Measurements from ENCODE around the gene ZNF407. TPM values are rescaled to one million over a fixed set of nuclear protein-coding genes. Genes with fewer than 3 reads are reported as not detected.

The ZNF407 gene, protein sequence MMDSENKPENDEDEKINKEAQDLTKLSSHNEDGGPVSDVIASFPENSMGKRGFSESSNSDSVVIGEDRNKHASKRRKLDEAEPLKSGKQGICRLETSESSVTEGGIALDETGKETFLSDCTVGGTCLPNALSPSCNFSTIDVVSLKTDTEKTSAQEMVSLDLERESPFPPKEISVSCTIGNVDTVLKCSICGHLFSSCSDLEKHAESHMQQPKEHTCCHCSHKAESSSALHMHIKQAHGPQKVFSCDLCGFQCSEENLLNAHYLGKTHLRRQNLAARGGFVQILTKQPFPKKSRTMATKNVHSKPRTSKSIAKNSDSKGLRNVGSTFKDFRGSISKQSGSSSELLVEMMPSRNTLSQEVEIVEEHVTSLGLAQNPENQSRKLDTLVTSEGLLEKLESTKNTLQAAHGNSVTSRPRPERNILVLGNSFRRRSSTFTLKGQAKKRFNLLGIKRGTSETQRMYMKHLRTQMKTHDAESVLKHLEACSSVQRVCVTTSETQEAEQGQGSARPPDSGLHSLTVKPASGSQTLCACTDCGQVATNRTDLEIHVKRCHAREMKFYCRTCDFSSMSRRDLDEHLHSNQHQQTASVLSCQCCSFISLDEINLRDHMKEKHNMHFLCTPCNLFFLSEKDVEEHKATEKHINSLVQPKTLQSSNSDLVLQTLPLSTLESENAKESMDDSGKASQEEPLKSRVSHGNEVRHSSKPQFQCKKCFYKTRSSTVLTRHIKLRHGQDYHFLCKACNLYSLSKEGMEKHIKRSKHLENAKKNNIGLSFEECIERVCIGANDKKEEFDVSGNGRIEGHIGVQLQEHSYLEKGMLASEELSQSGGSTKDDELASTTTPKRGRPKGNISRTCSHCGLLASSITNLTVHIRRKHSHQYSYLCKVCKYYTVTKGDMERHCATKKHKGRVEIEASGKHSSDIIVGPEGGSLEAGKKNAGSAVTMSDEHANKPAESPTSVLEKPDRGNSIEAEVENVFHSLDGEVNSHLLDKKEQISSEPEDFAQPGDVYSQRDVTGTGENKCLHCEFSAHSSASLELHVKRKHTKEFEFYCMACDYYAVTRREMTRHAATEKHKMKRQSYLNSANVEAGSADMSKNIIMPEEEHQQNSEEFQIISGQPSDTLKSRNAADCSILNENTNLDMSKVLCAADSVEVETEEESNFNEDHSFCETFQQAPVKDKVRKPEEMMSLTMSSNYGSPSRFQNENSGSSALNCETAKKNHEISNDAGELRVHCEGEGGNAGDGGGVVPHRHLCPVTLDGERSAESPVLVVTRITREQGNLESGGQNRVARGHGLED (N-terminal part only)
- 10 to 100 TPM; 16.2 to 17.3 TPM for total RNA-seq

DNA sequence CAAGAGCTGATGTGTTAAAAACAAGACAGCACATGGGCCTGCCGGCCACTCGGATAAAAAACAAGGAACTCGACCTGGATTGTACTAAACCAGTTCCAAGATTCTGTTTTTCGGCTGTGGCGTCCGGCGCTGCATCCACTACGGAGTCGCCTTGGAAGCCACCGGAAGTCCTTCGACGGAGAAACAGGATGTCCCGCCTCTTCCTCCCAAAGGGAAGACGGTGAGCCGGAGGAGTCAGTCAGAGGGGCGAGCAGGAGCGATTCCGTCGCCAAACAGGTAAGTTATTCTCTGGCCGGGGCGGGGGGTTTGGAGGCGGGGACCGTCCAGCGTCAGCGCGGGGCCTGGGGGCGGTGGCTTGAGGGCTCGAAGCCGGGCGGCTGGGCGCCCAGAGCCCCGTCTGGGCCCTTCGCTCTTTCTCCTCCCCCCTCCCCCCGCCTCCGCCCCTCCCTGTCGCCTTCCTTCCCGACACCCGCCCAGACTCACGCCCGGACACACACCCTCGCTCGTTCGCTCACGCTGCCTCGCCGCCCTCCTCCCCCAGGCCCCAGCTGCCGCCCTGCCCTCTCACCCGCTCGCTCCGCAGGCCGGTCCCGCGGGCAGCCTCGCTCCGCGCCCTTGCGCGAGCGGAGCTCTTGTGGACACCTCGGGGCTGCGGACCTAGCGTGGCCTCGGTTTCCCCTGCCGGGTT lies at the start of gene ZNF407:
Gene ZNF407, plus strand, starts transcription at position 209 of the 688 bp plus-strand sequence. CDS start 33,150 bp downstream, outside the sequence.

Other genes with a start within 250 kb of the ZNF407 start
- 1 to 10 TPM in 1 of 2 donors, under 1 TPM in 1; 0.33 to 2.8 TPM for gene DIPK1C, start 140.6 kb upstream of the ZNF407 start, total RNA-seq
- gene CNDP2, start 101.5 kb upstream of the ZNF407 start, total RNA-seq, result 10 to 100 TPM; 54.9 to 66.8 TPM
- not detected for gene CNDP1, start 63.4 kb upstream of the ZNF407 start, total RNA-seq